Small intestine (tissue), 7 donors: ENCODE results near the gene NKX6-2. TPM values are rescaled to one million over a fixed set of nuclear protein-coding genes. Genes with fewer than 3 reads are reported as not detected.

Experiments used
- DNase-seq, 2 donors: peaks; one replicate each; pipeline versions ENCODE4 v3.0.0 to v3.0.0-alpha.2; 2013
- FAIRE-seq: peaks from 2 replicates; lab custom pipeline; 2012; peaks lifted over from hg19 to GRCh38; lab: Jason Lieb, UNC
- H3K27ac ChIP-seq, 3 donors: one replicate each; pipeline ENCODE4 v1.5.1; 2013; ENCODE audit warnings: low read length in 2 of 3, mild to moderate bottlenecking in 2 of 3, control low read depth in 1 of 3, inconsistent platforms in 1 of 3, low read depth in 1 of 3, moderate library complexity in 1 of 3
- H3K27me3 ChIP-seq, 3 donors: one replicate each; pipeline ENCODE4 v1.6.1; 2013; ENCODE audit warnings: low read length in 3 of 3, inconsistent platforms in 1 of 3; ENCODE audit not compliant: control insufficient read depth in 3 of 3, insufficient read depth in 3 of 3
- H3K36me3 ChIP-seq, 3 donors: one replicate each; pipeline ENCODE4 v1.6.1; 2013; ENCODE audit warnings: low read length in 3 of 3, inconsistent platforms in 1 of 3, low read depth in 1 of 3, mild to moderate bottlenecking in 1 of 3, moderate library complexity in 1 of 3; ENCODE audit not compliant: control insufficient read depth in 3 of 3, insufficient read depth in 2 of 3
- H3K4me1 ChIP-seq, 3 donors: one replicate each; pipeline ENCODE4 v1.6.1; 2013; ENCODE audit warnings: low read length in 2 of 3, inconsistent platforms in 1 of 3, low read depth in 1 of 3, mild to moderate bottlenecking in 1 of 3, moderate library complexity in 1 of 3; ENCODE audit not compliant: control insufficient read depth in 3 of 3, insufficient read depth in 2 of 3
- H3K4me3 ChIP-seq, 3 donors: one replicate each; pipeline ENCODE4 v1.5.1; 2013; ENCODE audit warnings: low read length in 3 of 3, control low read depth in 1 of 3, inconsistent platforms in 1 of 3, low read depth in 1 of 3, mild to moderate bottlenecking in 1 of 3, moderate library complexity in 1 of 3
- H3K9me3 ChIP-seq, 2 donors: one replicate each; pipeline ENCODE4 v1.6.1; 2013; ENCODE audit warnings: low read depth in 1 of 2, low read length in 1 of 2; ENCODE audit not compliant: control insufficient read depth in 2 of 2, insufficient read depth in 1 of 2
- WGBS, 3 donors: extraction: QIAGEN DNeasy Blood & Tissue Kit; methylation state at CpG; one replicate each; pipeline ENCODE4 v1.1.7; 2013; 5-methylcytosine and 5-hydroxymethylcytosine counted together
- polyA plus RNA-seq, 4 donors: library from polyadenylated mRNA; stranded (reverse) in 3 of 4; unstranded in 1 of 4; fragments of 200-250 nt in 3 of 4; fragments of 120-200 nt in 1 of 4; gene quantifications; one replicate each; pipeline versions ENCODE4 v1.2.1 to v1.2.3, GENCODE V29; 2013
- donor health status: healthy with polysubstance abuse.
- donor health status: control.
- donor health status: control.
- donor health status: Bipolar disorder and iron deficiency.
- donor health status: healthy.

The NKX6-2 gene
- polyA plus RNA-seq, 4 donors = 0.03 to 0.07 TPM; not detected in 2

DNA sequence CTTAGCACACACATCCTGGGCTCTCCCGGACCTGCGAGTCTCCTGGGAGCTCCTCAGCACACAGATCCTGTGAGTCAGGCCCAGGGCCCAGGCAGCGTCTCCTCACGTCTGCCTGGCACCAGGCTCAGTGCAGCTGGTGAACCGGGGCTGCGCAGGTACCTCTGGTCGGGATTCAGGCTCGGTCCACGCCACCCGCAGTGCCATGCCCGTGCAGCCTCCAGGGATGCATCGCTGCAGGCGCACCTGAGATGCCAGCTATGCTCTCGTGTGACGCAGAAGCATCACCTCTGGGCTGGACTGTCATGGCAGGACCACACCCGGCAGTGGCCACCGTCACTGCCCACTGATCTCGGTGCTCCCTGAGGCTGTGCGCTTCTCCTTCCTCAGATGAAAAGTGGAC is 52.0 kb downstream of the NKX6-2 start:
- Histone ChIP-seq H3K27ac (no peak overlapping the region), H3K4me1 (no peaks in the 10 kb centered on the region), H3K4me3 (no peak overlapping the region), H3K27me3 (no peaks in the 10 kb centered on the region), H3K36me3 (peaks cover 0 to 32% (median 2%) of the 10 kb centered on the region in 3 donors), H3K9me3 (no peaks in the 10 kb centered on the region)
- FAIRE-seq = no peak
- no peak for DNase-seq
- WGBS, 3 donors = 95 to 98% (median 96%) methylated on average over 19 of the region's 19 CpGs

Other genes starting within 250 kb of the NKX6-2 start
- 10 to 100 TPM; 21.1 to 25.0 (median 22.8) TPM for gene INPP5A, start 248.4 kb downstream of the NKX6-2 start, polyA plus RNA-seq
- gene CFAP46, start 156.4 kb upstream of the NKX6-2 start, polyA plus RNA-seq = under 1 TPM in 2 of 4 donors, not detected in 2; 0.27 to 0.43 TPM